Natural killer cell (primary cell): ENCODE measurements around the gene CXCL12. TPM values are rescaled to one million over a fixed set of nuclear protein-coding genes. Genes with fewer than 3 reads are reported as not detected.

Source experiments
- ATAC-seq, 3 donors: fragments of 150-1000 bp in 2 of 3; fragments of 200-7000 bp in 1 of 3; cut with Tn5 transposase; 1 replicate in 1 of 3; 2 replicates in 2 of 3; pipeline ENCODE4 v1.10.0; 2021; ENCODE audit warnings: mild to moderate bottlenecking in 2 of 3, moderate library complexity in 2 of 3
- DNase-seq, 2 donors: peaks; one replicate each; pipeline versions ENCODE4 v3.0.0 to v3.0.0-alpha.2; 2013 to 2021; ENCODE audit warnings: mixed read lengths in 1 of 2
- H3K27ac ChIP-seq: one replicate; pipeline ENCODE4 v1.5.1; 2013; ENCODE audit warnings: mild to moderate bottlenecking, low read length
- H3K27me3 ChIP-seq: one replicate; pipeline ENCODE4 v1.6.1; 2013; ENCODE audit warnings: low read length; ENCODE audit not compliant: control insufficient read depth, insufficient read depth
- H3K36me3 ChIP-seq: one replicate; pipeline ENCODE4 v1.6.1; 2013; ENCODE audit warnings: low read length; ENCODE audit not compliant: control insufficient read depth, insufficient read depth
- H3K4me1 ChIP-seq: one replicate; pipeline ENCODE4 v1.6.1; 2013; ENCODE audit warnings: low read length; ENCODE audit not compliant: control insufficient read depth, insufficient read depth
- H3K4me3 ChIP-seq: one replicate; pipeline ENCODE4 v1.5.1; 2013; ENCODE audit warnings: low read length
- H3K9me3 ChIP-seq: one replicate; pipeline ENCODE4 v1.6.1; 2013; ENCODE audit warnings: low read length; ENCODE audit not compliant: control insufficient read depth, insufficient read depth
- H3K27ac Mint-ChIP-seq, 2 donors: one replicate each; pipeline ENCODE4 v1.8.0; 2022; ENCODE audit warnings: mild to moderate bottlenecking in 2 of 2, mixed read lengths in 2 of 2, moderate library complexity in 1 of 2
- H3K27me3 Mint-ChIP-seq, 2 donors: one replicate each; pipeline ENCODE4 v1.8.0; 2022; ENCODE audit warnings: low read depth in 2 of 2, mixed read lengths in 2 of 2
- H3K36me3 Mint-ChIP-seq: one replicate; pipeline ENCODE4 v1.8.0; 2022; ENCODE audit warnings: mixed read lengths
- H3K4me1 Mint-ChIP-seq, 2 donors: one replicate each; pipeline ENCODE4 v1.8.0; 2022; ENCODE audit warnings: mixed read lengths in 2 of 2
- H3K4me3 Mint-ChIP-seq: one replicate; pipeline ENCODE4 v1.8.0; 2022; ENCODE audit warnings: mild to moderate bottlenecking, moderate library complexity, mixed read lengths
- H3K9me3 Mint-ChIP-seq, 2 donors: one replicate each; pipeline ENCODE4 v1.8.0; 2022; ENCODE audit warnings: mixed read lengths in 2 of 2
- CTCF ChIP-seq: fragments of 200-600 bp; IDR thresholded peaks from one replicate; pipeline ENCODE4 v1.8.0; 2022; ENCODE audit warnings: antibody characterized with exemption
- WGBS: methylation state at CpG from one replicate; pipeline ENCODE4 v1.1.7; 2013; ENCODE audit warnings: missing lambda C conversion rate; ENCODE audit not compliant: insufficient coverage; 5-methylcytosine and 5-hydroxymethylcytosine counted together
- intact Hi-C: fragments of 100-400 bp; cut with micrococcal nuclease; formaldehyde crosslinking; loops from one replicate; pipeline ENCODE4 v1.14.2; 2022
- total RNA-seq, 4 donors: library from RNA; stranded (reverse); fragments of 120-200 nt in 1 of 4; gene quantifications; one replicate each; pipeline versions ENCODE4 v1.2.3 to v1.2.4, GENCODE V29; 2013 to 2022

CXCL12 gene
- total RNA-seq, 3 donors from 2014 or later (not counting 1 experiment from before 2014, with no cell fraction given) = not detected

DNA sequence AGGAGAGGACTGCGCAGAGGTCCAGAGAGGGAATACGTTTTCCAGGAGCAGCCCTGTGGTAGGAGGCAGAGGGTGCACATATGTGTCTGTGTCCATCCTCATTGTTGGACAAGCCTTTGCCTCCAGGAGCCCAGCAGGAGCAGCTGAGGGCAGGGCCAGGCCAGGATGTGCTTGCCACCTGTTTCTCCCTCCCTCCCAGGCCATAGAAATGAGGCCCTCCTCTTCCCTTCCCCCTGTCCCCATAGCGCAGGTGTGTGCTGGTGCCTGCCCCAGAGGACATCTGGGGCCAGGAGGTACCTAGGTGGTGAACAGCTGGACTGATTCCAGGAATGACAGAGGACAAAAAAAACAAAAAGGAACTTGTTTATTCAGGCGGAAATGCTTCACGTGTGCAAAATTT is 10.5 kb upstream of the CXCL12 start:
- no peak for TF ChIP-seq CTCF
- Mint-ChIP-seq H3K4me3 (no peak overlapping the region), H3K27me3 (peaks cover 13 to 14% of the 10 kb centered on the region in 2 donors), H3K9me3 (no peaks in the 10 kb centered on the region), H3K27ac (no peak overlapping the region), H3K36me3 (no peaks in the 10 kb centered on the region), H3K4me1 (no peaks in the 10 kb centered on the region)
- Histone ChIP-seq H3K4me1 (no peaks in the 10 kb centered on the region), H3K27me3 (no peaks in the 10 kb centered on the region), H3K4me3 (no peak overlapping the region), H3K9me3 (no peaks in the 10 kb centered on the region), H3K27ac (no peak overlapping the region), H3K36me3 (no peaks in the 10 kb centered on the region)
- intact Hi-C loops = no loop called here
- DNase-seq (no peak), ATAC-seq (no peak)
- 60% methylated on average over 5 of the region's 5 CpGs for WGBS

GRCh38 chr10:44394696-44395381 is 9.9 kb upstream of the CXCL12 start:
- H3K9me3 Mint-ChIP-seq = no peaks in the 10 kb centered on the region
- no peak for TF ChIP-seq CTCF
- Histone ChIP-seq H3K4me1 (no peaks in the 10 kb centered on the region), H3K27me3 (no peaks in the 10 kb centered on the region), H3K36me3 (no peaks in the 10 kb centered on the region), H3K4me3 (no peak overlapping the region), H3K27ac (no peak overlapping the region), H3K9me3 (no peaks in the 10 kb centered on the region)
- no peak overlapping the region for H3K4me3 Mint-ChIP-seq
- peaks cover 13 to 14% of the 10 kb centered on the region in 2 donors for H3K27me3 Mint-ChIP-seq
- DNase-seq (no peak), ATAC-seq (no peak)
- intact Hi-C loops = no loop called here
- no peaks in the 10 kb centered on the region for H3K4me1 Mint-ChIP-seq
- no peak overlapping the region for H3K27ac Mint-ChIP-seq
- no peaks in the 10 kb centered on the region for H3K36me3 Mint-ChIP-seq
- 85% methylated on average over 4 of the region's 4 CpGs for WGBS

DNA sequence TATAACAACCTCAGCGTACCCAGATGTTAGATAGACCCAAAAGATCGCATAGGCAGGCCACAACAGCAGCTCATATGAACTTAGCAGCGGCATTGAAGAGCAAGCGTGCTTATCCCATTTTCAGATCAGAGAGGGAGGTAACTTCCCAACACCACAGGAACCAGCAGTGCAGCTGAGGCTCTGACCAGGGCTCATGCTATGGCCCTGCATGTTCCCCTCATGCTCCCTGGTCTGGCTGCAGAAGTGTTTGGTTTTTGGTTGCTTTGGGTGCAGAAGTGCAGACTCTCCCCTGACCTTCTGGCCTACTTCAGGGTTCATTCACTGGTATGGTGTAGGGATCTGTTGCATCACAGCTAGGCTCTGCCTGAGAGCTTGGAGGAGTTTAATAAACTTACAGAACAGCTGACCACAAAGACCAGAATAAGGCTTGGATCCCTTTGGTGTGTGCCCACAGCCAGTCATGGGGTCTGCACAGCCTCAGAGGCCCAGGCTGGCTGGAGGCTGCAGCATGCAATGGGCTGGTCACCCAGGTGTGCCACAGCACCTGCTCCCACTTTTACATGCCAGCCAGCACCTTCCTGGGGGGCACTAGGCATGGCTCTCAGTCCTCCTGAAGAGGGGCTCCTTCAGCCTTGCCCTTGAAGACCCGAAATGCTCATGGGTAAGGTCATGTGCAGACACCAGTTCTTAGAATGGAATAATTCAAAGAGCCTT is 9.1 kb upstream of the CXCL12 start:
- DNase-seq (no peak), ATAC-seq (no peak)
- intact Hi-C loops = no loop called here
- Histone ChIP-seq H3K9me3 (no peaks in the 10 kb centered on the region), H3K4me3 (no peak overlapping the region), H3K27ac (no peak overlapping the region), H3K4me1 (no peaks in the 10 kb centered on the region), H3K36me3 (no peaks in the 10 kb centered on the region), H3K27me3 (no peaks in the 10 kb centered on the region)
- no peak overlapping the region for H3K27ac Mint-ChIP-seq
- H3K4me1 Mint-ChIP-seq = no peaks in the 10 kb centered on the region
- H3K4me3 Mint-ChIP-seq = no peak overlapping the region
- H3K9me3 Mint-ChIP-seq = no peaks in the 10 kb centered on the region
- peaks cover 13 to 14% of the 10 kb centered on the region in 2 donors for H3K27me3 Mint-ChIP-seq
- no peak for TF ChIP-seq CTCF
- H3K36me3 Mint-ChIP-seq = no peaks in the 10 kb centered on the region
- WGBS = 87% methylated on average over 5 of the region's 5 CpGs
